HL-60 (cell line): ENCODE measurements around the gene CDH6.

Source experiments
- CTCF ChIP-seq: IDR thresholded peaks from one replicate; pipeline ENCODE4 v1.5.1; 2011; ENCODE audit warnings: low read length, control low read depth, inconsistent platforms; ENCODE audit not compliant: insufficient read depth
- GABPA ChIP-seq: IDR thresholded peaks from 2 replicates; pipeline ENCODE4 v1.6.1; 2012; ENCODE audit warnings: low read depth
- POLR2AphosphoS5 ChIP-seq: IDR thresholded peaks from 2 replicates; pipeline ENCODE4 v1.6.1; 2012; ENCODE audit warnings: low read depth
- TF ChIP-seq, protein P1 (sequence below): IDR thresholded peaks from 2 replicates; pipeline ENCODE4 v1.6.1; 2012; ENCODE audit warnings: low read depth; ENCODE audit not compliant: insufficient replicate concordance

- no peak for TF ChIP-seq CTCF
- TF ChIP-seq, protein P1, sequence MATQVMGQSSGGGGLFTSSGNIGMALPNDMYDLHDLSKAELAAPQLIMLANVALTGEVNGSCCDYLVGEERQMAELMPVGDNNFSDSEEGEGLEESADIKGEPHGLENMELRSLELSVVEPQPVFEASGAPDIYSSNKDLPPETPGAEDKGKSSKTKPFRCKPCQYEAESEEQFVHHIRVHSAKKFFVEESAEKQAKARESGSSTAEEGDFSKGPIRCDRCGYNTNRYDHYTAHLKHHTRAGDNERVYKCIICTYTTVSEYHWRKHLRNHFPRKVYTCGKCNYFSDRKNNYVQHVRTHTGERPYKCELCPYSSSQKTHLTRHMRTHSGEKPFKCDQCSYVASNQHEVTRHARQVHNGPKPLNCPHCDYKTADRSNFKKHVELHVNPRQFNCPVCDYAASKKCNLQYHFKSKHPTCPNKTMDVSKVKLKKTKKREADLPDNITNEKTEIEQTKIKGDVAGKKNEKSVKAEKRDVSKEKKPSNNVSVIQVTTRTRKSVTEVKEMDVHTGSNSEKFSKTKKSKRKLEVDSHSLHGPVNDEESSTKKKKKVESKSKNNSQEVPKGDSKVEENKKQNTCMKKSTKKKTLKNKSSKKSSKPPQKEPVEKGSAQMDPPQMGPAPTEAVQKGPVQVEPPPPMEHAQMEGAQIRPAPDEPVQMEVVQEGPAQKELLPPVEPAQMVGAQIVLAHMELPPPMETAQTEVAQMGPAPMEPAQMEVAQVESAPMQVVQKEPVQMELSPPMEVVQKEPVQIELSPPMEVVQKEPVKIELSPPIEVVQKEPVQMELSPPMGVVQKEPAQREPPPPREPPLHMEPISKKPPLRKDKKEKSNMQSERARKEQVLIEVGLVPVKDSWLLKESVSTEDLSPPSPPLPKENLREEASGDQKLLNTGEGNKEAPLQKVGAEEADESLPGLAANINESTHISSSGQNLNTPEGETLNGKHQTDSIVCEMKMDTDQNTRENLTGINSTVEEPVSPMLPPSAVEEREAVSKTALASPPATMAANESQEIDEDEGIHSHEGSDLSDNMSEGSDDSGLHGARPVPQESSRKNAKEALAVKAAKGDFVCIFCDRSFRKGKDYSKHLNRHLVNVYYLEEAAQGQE, result no peak
- TF ChIP-seq GABPA, result no peak
- TF ChIP-seq POLR2AphosphoS5, result no peak
Observed at GRCh38 chr5:31329715-31330114, 136.2 kb downstream of the CDH6 start.
